ENCODE measurements around the gene INPP4A. TPM values are rescaled to one million over a fixed set of nuclear protein-coding genes. Genes with fewer than 3 reads are reported as not detected.

Gene INPP4A
- total and polyA plus RNA-seq, 9 of the 15 experiments (the other 6 are each of a cell fraction or from before 2014, with no cell fraction given): 1.8 to 15.7 (median 8.3) TPM

- TF ChIP-seq ZBTB12 (CRISPR knock-in tag; IDR thresholded peaks at IDR 0.05): no peak
Measured at GRCh38 chr2:98471402-98472131, 26.9 kb downstream of the INPP4A start (continued).

- ChIA-PET POLR2A (interaction anchor here (0.5 to 1.3 kb wide), 5 partner anchors 11 to 75 kb away, joined by 3 to 6 read pairs (median 4); no protein-coding TSS in a partner anchor), CTCF (ENCODE audit: low intra/inter-chr PET ratio) (no interaction called here)
- Histone ChIP-seq H3K9me3 (replicated peaks; ENCODE audit: control insufficient read depth, insufficient read depth, low read depth, low read length) (no peaks in the 10 kb centered on the region), H3K9me1 (ENCODE audit: control insufficient read depth, insufficient read depth, low read length) (peaks cover 7% of the 10 kb centered on the region), H3K36me3 (ENCODE audit: control insufficient read depth, insufficient read depth, low read length) (no peaks in the 10 kb centered on the region; the same call in 2 of the 3 replicates), H4K20me1 (replicated peaks; ENCODE audit: control insufficient read depth, insufficient read depth, low read length) (peaks cover 18% of the 10 kb centered on the region), H3K27me3 (ENCODE audit: control insufficient read depth in 2 of 2, insufficient read depth in 2 of 2, low read length in 2 of 2) (no peaks in the 10 kb centered on the region), H3K79me2 (ENCODE audit: control insufficient read depth, insufficient read depth, low read length) (peaks cover 4% of the 10 kb centered on the region; the same call in 2 of the 3 replicates), H3K4me2 (ENCODE audit: insufficient read depth, low read length) (no peak overlapping the region), H3K4me1 (replicated peaks in 1 of 2; ENCODE audit: control insufficient read depth in 2 of 2, insufficient read depth in 2 of 2, low read length in 2 of 2) (peaks cover 5 to 29% of the 10 kb centered on the region in 2 experiments; a peak in 3 of 5 replicates), H3K4me3 (no peak overlapping the region), H3K9ac (ENCODE audit: insufficient read depth in 1 of 2, low read depth in 2 of 2, low read length in 2 of 2) (peak overlapping the region in 1 of 2 experiments; percentile 68; a peak in 1 of 4 replicates), H3K27ac (ENCODE audit: extremely low read depth, low read depth, low read length) (no peak overlapping the region; the same call in 2 of the 3 replicates), H2AFZ (ENCODE audit: low read depth, low read length) (no peak overlapping the region)
- no TSS peak for BruUV-seq (replicated peaks)
- FAIRE-seq: peak; percentile 82
- peak; percentile 73 for ATAC-seq
- peak in 3 of 4 experiments; percentile 22 to 68 (median 50) for DNase-seq (ENCODE audit: extremely low read depth in 1 of 4, low spot score in 3 of 4)
- intact Hi-C loops (cut with micrococcal nuclease) (no loop called here), in situ Hi-C loops (cut with MboI) (no loop called here)
- WGBS (ENCODE audit: insufficient coverage, low coverage, missing lambda C conversion rate): 25% methylated on average over 5 of the region's 5 CpGs
- TF ChIP-seq ARID1B (IDR thresholded peaks at IDR 0.05): 0 out of 2 replicates have a peak, but pooled peaks have one; percentile 15
- peak; percentile 83 for TF ChIP-seq NFIC (IDR thresholded peaks at IDR 0.05)
- TF ChIP-seq AFF1 (IDR thresholded peaks at IDR 0.05; ENCODE audit: low read depth in 1 of 2, partially characterized antibody in 2 of 2): no peak
- no peak for TF ChIP-seq ZNF197 (CRISPR knock-in tag; IDR thresholded peaks at IDR 0.05; ENCODE audit: low read depth)
- peak; percentile 36; the same call in 1 of the 2 replicates for TF ChIP-seq TCF3 (CRISPR knock-in tag; IDR thresholded peaks at IDR 0.05)
- no peak for TF ChIP-seq MAFK (IDR thresholded peaks at IDR 0.05; ENCODE audit: low read length)
- peak; percentile 84 for TF ChIP-seq CBFA2T3 (IDR thresholded peaks at IDR 0.05)
- peak; percentile 50 for TF ChIP-seq GATA2 (CRISPR knock-in tag; IDR thresholded peaks at IDR 0.05)
- TF ChIP-seq YY1 (IDR thresholded peaks at IDR 0.05; ENCODE audit: borderline replicate concordance in 1 of 3, control insufficient read depth in 1 of 3, extremely low read depth in 1 of 3, insufficient read depth in 3 of 3, insufficient read length in 1 of 3, insufficient replicate concordance in 2 of 3, low read depth in 1 of 3, low read length in 2 of 3): no peak
- TF ChIP-seq CBFA2T2 (conservative IDR thresholded peaks at IDR 0.05): peak; percentile 79
- TF ChIP-seq TAL1 (IDR thresholded peaks at IDR 0.05): peak; percentile 46; the same call in 1 of the 2 replicates
- no peak for TF ChIP-seq POLR2H (tag; IDR thresholded peaks at IDR 0.05; ENCODE audit: low read depth)
- no peak for TF ChIP-seq SMARCA5 (IDR thresholded peaks at IDR 0.05)
Measured at GRCh38 chr2:98472132-98472650, 27.5 kb downstream of the INPP4A start.
